H1 (cell line): ENCODE data around the gene IGLL5. TPM values are rescaled to one million over a fixed set of nuclear protein-coding genes. Genes with fewer than 3 reads are reported as not detected.

Source experiments
- CTCF ChIA-PET: fragments of 300-600 bp; sonication (Branson Sonifier 250); formaldehyde crosslinking; loops from one replicate; lab custom pipeline; 2021; ENCODE audit not compliant: partially characterized antibody; lab: Charles Lee
- POLR2A ChIA-PET: fragments of 300-600 bp; sonication (Branson Sonifier 250); formaldehyde crosslinking; loops from one replicate; lab custom pipeline; 2021; ENCODE audit warnings: inconsistent platforms; ENCODE audit not compliant: partially characterized antibody; lab: Charles Lee
- DNase-seq, 2 experiments: peaks; one replicate each; pipeline versions ENCODE4 v3.0.0 to v3.0.0-alpha.2; 2010 to 2022; ENCODE audit warnings: low spot score in 2 of 2, low read depth in 1 of 2, mixed read lengths in 1 of 2
- FAIRE-seq: peaks from 2 replicates; lab custom pipeline; 2011; peaks lifted over from hg19 to GRCh38; lab: Jason Lieb, UNC
- H2AFZ ChIP-seq: 2 replicates; pipeline ENCODE4 v1.8.1; 2012; ENCODE audit warnings: low read length, inconsistent platforms
- H2AK5ac ChIP-seq: 2 replicates; pipeline ENCODE4 v1.6.1; 2013; ENCODE audit warnings: low read depth, low read length
- H2BK120ac ChIP-seq: replicated peaks from 2 replicates; pipeline ENCODE3; 2013; ENCODE audit warnings: low read depth, low read length, inconsistent platforms
- H2BK12ac ChIP-seq: 2 replicates; pipeline ENCODE4 v1.6.1; 2013; ENCODE audit warnings: low read depth, low read length
- H2BK15ac ChIP-seq: 2 replicates; pipeline ENCODE4 v1.6.1; 2013; ENCODE audit warnings: low read length
- H2BK20ac ChIP-seq: 2 replicates; pipeline ENCODE4 v1.6.1; 2013; ENCODE audit warnings: low read length
- H2BK5ac ChIP-seq: 2 replicates; pipeline ENCODE4 v1.6.1; 2013; ENCODE audit warnings: low read depth, low read length
- H3K14ac ChIP-seq: 2 replicates; pipeline ENCODE4 v1.6.1; 2013; ENCODE audit warnings: inconsistent platforms; ENCODE audit not compliant: insufficient read length
- H3K18ac ChIP-seq: 2 replicates; pipeline ENCODE4 v1.6.1; 2013; ENCODE audit warnings: low read length; ENCODE audit errors: extremely low read depth
- H3K23ac ChIP-seq: 2 replicates; pipeline ENCODE4 v1.6.1; 2013; ENCODE audit warnings: inconsistent platforms; ENCODE audit not compliant: insufficient read length
- H3K23me2 ChIP-seq: 2 replicates; pipeline ENCODE4 v1.6.1; 2013; ENCODE audit warnings: low read depth, low read length
- H3K27ac ChIP-seq: 2 replicates; pipeline ENCODE4 v1.6.1; 2011; ENCODE audit warnings: low read depth, low read length, inconsistent platforms
- H3K27me3 ChIP-seq, 4 experiments: replicated peaks in 1 of 4; 1 replicate in 1 of 4; 2 replicates in 3 of 4; pipeline versions ENCODE4 v1.6.1 to v1.8.1; 2011 to 2013; ENCODE audit warnings: low read length in 3 of 4, mild to moderate bottlenecking in 3 of 4, inconsistent platforms in 2 of 4, mixed read lengths in 2 of 4, moderate library complexity in 1 of 4; ENCODE audit not compliant: control insufficient read depth in 3 of 4, insufficient read depth in 3 of 4; ENCODE audit errors: extremely low read depth in 1 of 4
- H3K36me3 ChIP-seq, 4 experiments: 2 replicates each; pipeline versions ENCODE4 v1.6.1 to v1.8.1; 2011 to 2013; ENCODE audit warnings: mild to moderate bottlenecking in 4 of 4, low read length in 3 of 4, moderate library complexity in 2 of 4, control low read depth in 1 of 4, inconsistent platforms in 1 of 4; ENCODE audit not compliant: insufficient read depth in 4 of 4, control insufficient read depth in 2 of 4
- H3K4ac ChIP-seq: replicated peaks from 2 replicates; pipeline ENCODE3; 2013; ENCODE audit warnings: low read length, low read depth, mixed read lengths, inconsistent platforms; ENCODE audit not compliant: insufficient read length
- H3K4me1 ChIP-seq, 4 experiments: replicated peaks in 1 of 4; 1 replicate in 1 of 4; 2 replicates in 3 of 4; pipeline versions ENCODE4 v1.6.1 to v1.8.1; 2011 to 2013; ENCODE audit warnings: low read length in 3 of 4, inconsistent platforms in 2 of 4, mixed read lengths in 1 of 4; ENCODE audit not compliant: insufficient read depth in 4 of 4, control insufficient read depth in 3 of 4
- H3K4me2 ChIP-seq, 2 experiments: 2 replicates each; pipeline versions ENCODE4 v1.6.1 to v1.8.1; 2011 to 2013; ENCODE audit warnings: low read depth in 2 of 2, low read length in 2 of 2, control low read depth in 1 of 2, inconsistent platforms in 1 of 2, mild to moderate bottlenecking in 1 of 2; ENCODE audit not compliant: insufficient read depth in 1 of 2
- H3K4me3 ChIP-seq, 4 experiments: fragments of 200-600, 300-600 bp in 1 of 4; sonication (generic), shearing (Covaris generic), sonication (Bioruptor Twin) in 1 of 4; 2 replicates each; pipeline versions ENCODE4 v1.5.1 to v1.8.1; 2011 to 2016; ENCODE audit warnings: low read length in 4 of 4, low read depth in 3 of 4, control low read depth in 2 of 4, inconsistent platforms in 2 of 4, mild to moderate bottlenecking in 2 of 4, mixed read lengths in 1 of 4, moderate library complexity in 1 of 4; ENCODE audit not compliant: insufficient read depth in 2 of 4; ENCODE audit errors: extremely low read depth in 1 of 4
- H3K56ac ChIP-seq: replicated peaks from 2 replicates; pipeline ENCODE3; 2013; ENCODE audit warnings: low read depth, mild to moderate bottlenecking, mixed read lengths, low read length, inconsistent platforms; ENCODE audit not compliant: insufficient read length
- H3K79me1 ChIP-seq: 2 replicates; pipeline ENCODE4 v1.6.1; 2013; ENCODE audit warnings: low read depth, low read length, control low read depth
- H3K79me2 ChIP-seq, 2 experiments: 2 replicates each; pipeline versions ENCODE4 v1.6.1 to v1.8.1; 2012 to 2013; ENCODE audit warnings: low read length in 2 of 2, mild to moderate bottlenecking in 2 of 2, inconsistent platforms in 1 of 2; ENCODE audit not compliant: insufficient read depth in 2 of 2, control insufficient read depth in 1 of 2
- H3K9ac ChIP-seq, 4 experiments: replicated peaks in 1 of 4; 1 replicate in 1 of 4; 2 replicates in 3 of 4; pipeline versions ENCODE4 v1.6.1 to v1.8.1; 2011 to 2013; ENCODE audit warnings: low read depth in 3 of 4, low read length in 3 of 4, control low read depth in 2 of 4, mild to moderate bottlenecking in 2 of 4, moderate library complexity in 2 of 4, inconsistent platforms in 1 of 4; ENCODE audit errors: extremely low read depth in 1 of 4
- H3K9me3 ChIP-seq, 2 experiments: 2 replicates each; pipeline versions ENCODE4 v1.6.1 to v1.8.1; 2012 to 2013; ENCODE audit warnings: mild to moderate bottlenecking in 2 of 2, moderate library complexity in 2 of 2, control low read depth in 1 of 2, inconsistent platforms in 1 of 2, low read depth in 1 of 2, low read length in 1 of 2, mixed read lengths in 1 of 2; ENCODE audit not compliant: insufficient read depth in 2 of 2
- H4K20me1 ChIP-seq, 2 experiments: replicated peaks in 1 of 2; 2 replicates each; pipeline versions ENCODE3 to v1.8.1; 2011 to 2013; ENCODE audit warnings: inconsistent platforms in 2 of 2, low read length in 2 of 2, mild to moderate bottlenecking in 1 of 2; ENCODE audit not compliant: insufficient read depth in 2 of 2, control insufficient read depth in 1 of 2
- H4K5ac ChIP-seq: 2 replicates; pipeline ENCODE4 v1.6.1; 2013; ENCODE audit warnings: low read length, low read depth, mixed read lengths, inconsistent platforms; ENCODE audit not compliant: insufficient read length
- H4K8ac ChIP-seq: 2 replicates; pipeline ENCODE4 v1.8.0; 2013; ENCODE audit warnings: mild to moderate bottlenecking, moderate library complexity, low read length, inconsistent platforms; ENCODE audit not compliant: insufficient read depth; ENCODE audit errors: extremely low read depth
- H4K91ac ChIP-seq: replicated peaks from 2 replicates; pipeline ENCODE3; 2013; ENCODE audit warnings: low read length, mixed read lengths, inconsistent platforms; ENCODE audit not compliant: insufficient read length
- CBX8 ChIP-seq: fragments of 300-800, 300-1000 bp; sonication (generic); IDR thresholded peaks from 2 replicates; pipeline ENCODE4 v1.7.1; 2016; ENCODE audit warnings: low read depth, low read length, borderline replicate concordance
- CTBP2 ChIP-seq: IDR thresholded peaks from 2 replicates; pipeline ENCODE4 v1.7.0; 2011; ENCODE audit warnings: borderline replicate concordance, mild to moderate bottlenecking, moderate library complexity, mixed read lengths, low read length; ENCODE audit not compliant: insufficient read depth, insufficient read length
- EGR1 ChIP-seq: IDR thresholded peaks from 2 replicates; pipeline ENCODE4 v1.6.1; 2011; ENCODE audit warnings: low read depth, low read length, borderline replicate concordance
- EP300 ChIP-seq, 2 experiments: IDR thresholded peaks; 1 replicate in 1 of 2; 2 replicates in 1 of 2; pipeline ENCODE4 v1.6.1; 2011 to 2012; ENCODE audit warnings: low read depth in 2 of 2, low read length in 2 of 2, mild to moderate bottlenecking in 2 of 2, borderline replicate concordance in 1 of 2, inconsistent platforms in 1 of 2, moderate library complexity in 1 of 2
- RFX5 ChIP-seq: IDR thresholded peaks from 2 replicates; pipeline ENCODE4 v1.6.1; 2011; ENCODE audit warnings: low read depth, low read length, improper control_type of control experiment, borderline replicate concordance
- SAP30 ChIP-seq: fragments of 300-600 bp; sonication (generic); IDR thresholded peaks from 2 replicates; pipeline ENCODE4 v1.7.1; 2012; ENCODE audit warnings: low read length, moderate library complexity, mild to moderate bottlenecking, inconsistent platforms; ENCODE audit not compliant: insufficient read depth, insufficient replicate concordance
- SIRT6 ChIP-seq: IDR thresholded peaks from one replicate; pipeline ENCODE4 v1.7.1; 2012; ENCODE audit warnings: low read length, inconsistent platforms
- SP1 ChIP-seq: IDR thresholded peaks from 2 replicates; pipeline ENCODE4 v1.6.1; 2011; ENCODE audit warnings: low read depth, low read length
- SRF ChIP-seq: IDR thresholded peaks from 2 replicates; pipeline ENCODE4 v1.6.1; 2011; ENCODE audit warnings: mild to moderate bottlenecking, low read depth, low read length, moderate library complexity
- TEAD4 ChIP-seq: IDR thresholded peaks from 2 replicates; pipeline ENCODE4 v1.6.1; 2012; ENCODE audit warnings: low read depth, low read length, inconsistent platforms, mixed read lengths
- ZNF274 ChIP-seq: IDR thresholded peaks from 2 replicates; pipeline ENCODE4 v1.7.0; 2012; ENCODE audit warnings: low read length, borderline replicate concordance; ENCODE audit errors: extremely low read depth
- WGBS, 2 experiments: shearing (Covaris generic) in 1 of 2; methylation state at CpG; one replicate each; pipeline versions ENCODE4 v1.1.6 to v1.1.7; 2013 to 2015; ENCODE audit warnings: low lambda C conversion rate in 2 of 2, mixed read lengths in 2 of 2, inconsistent platforms in 1 of 2, low coverage in 1 of 2, missing lambda C conversion rate in 1 of 2; ENCODE audit not compliant: insufficient replicate concordance in 2 of 2, insufficient coverage in 1 of 2, insufficient read length in 1 of 2; ENCODE audit errors: extremely low coverage in 1 of 2, missing lambda C conversion rate in 1 of 2; 5-methylcytosine and 5-hydroxymethylcytosine counted together
- polyA plus RNA-seq, 7 experiments: library from polyadenylated mRNA; depleted of rRNA in 3 of 7; stranded (reverse) in 5 of 7; unstranded in 2 of 7; fragments of >200 nt in 5 of 7; fragments of 200-250 nt in 2 of 7; gene quantifications; 1 replicate in 5 of 7; 2 replicates in 1 of 7; 4 replicates in 1 of 7; pipeline versions ENCODE4 v1.2.1 to v1.2.3, GENCODE V29; 2011 to 2013; ENCODE audit warnings: missing spikeins in 2 of 7, mixed read lengths in 2 of 7
- total RNA-seq: library from RNA; stranded (reverse); fragmentation: NEBNext Ultra II Directional; extraction: Animal tissue kit (Norgen Biotek cat#: 25700); gene quantifications from 2 replicates; pipeline ENCODE4 v1.2.1, GENCODE V29; 2021

IGLL5 gene
- total and polyA plus RNA-seq, 2 of the 8 experiments (the other 6 are each of a cell fraction or from before 2014, with no cell fraction given) = not detected

- Histone ChIP-seq H3K4me1 (peaks cover 0 to 11% (median 0%) of the 10 kb centered on the region in 4 experiments; a peak in 1 of 7 replicates), H2BK15ac (no peak overlapping the region), H3K79me2 (no peaks in the 10 kb centered on the region), H2AK5ac (no peak overlapping the region), H2AFZ (no peak overlapping the region), H3K18ac (no peak overlapping the region; the same call in 1 of the 2 replicates), H3K4me2 (no peak overlapping the region), H4K8ac (no peak overlapping the region), H2BK20ac (no peak overlapping the region), H3K79me1 (no peaks in the 10 kb centered on the region), H3K4me3 (no peak overlapping the region), H3K9me3 (peaks cover 32 to 95% of the 10 kb centered on the region in 2 experiments), H2BK5ac (no peak overlapping the region), H3K56ac (no peak overlapping the region), H3K23ac (no peak overlapping the region), H3K27me3 (peaks cover 0 to 10% (median 6%) of the 10 kb centered on the region in 4 experiments; a peak in 4 of 7 replicates), H3K27ac (no peak overlapping the region), H3K9ac (no peak overlapping the region), H3K23me2 (no peaks in the 10 kb centered on the region), H4K91ac (no peak overlapping the region), H2BK120ac (no peak overlapping the region), H3K36me3 (no peaks in the 10 kb centered on the region), H4K5ac (no peak overlapping the region), H3K4ac (no peak overlapping the region), H3K14ac (no peak overlapping the region), H2BK12ac (no peak overlapping the region), H4K20me1 (no peaks in the 10 kb centered on the region)
- CTCF ChIA-PET = interaction anchor here (0.6 to 1.0 kb wide), 5 partner anchors 19 to 340 kb away, joined by 3 read pairs; no protein-coding TSS in a partner anchor
- no peak for FAIRE-seq
- no peak for DNase-seq
- POLR2A ChIA-PET = interaction anchor here (0.6 kb wide), 1 partner anchor 185 kb away, joined by 3 read pairs; no protein-coding TSS in a partner anchor
- 71% methylated on average over 8 of the region's 9 CpGs; no CpG with 5 or more reads in 1 of the 2 experiments for WGBS, 2 experiments
- TF ChIP-seq SP1 = no peak
- no peak for TF ChIP-seq TEAD4
- TF ChIP-seq CBX8 = no peak
- no peak for TF ChIP-seq SIRT6
- TF ChIP-seq CTBP2 = no peak
- TF ChIP-seq EP300 (IDR thresholded peaks at IDR 0.05; ENCODE audit: borderline replicate concordance in 1 of 2, low read depth in 2 of 2, low read length in 2 of 2) = no peak
- TF ChIP-seq EGR1 = no peak
- TF ChIP-seq RFX5 = no peak
- no peak for TF ChIP-seq ZNF274
- TF ChIP-seq SRF = no peak
- no peak for TF ChIP-seq SAP30
Observed at GRCh38 chr22:22930571-22931556, 43.2 kb downstream of the IGLL5 start.
